ENCODE measurements around the gene TMEM256. TPM values are rescaled to one million over a fixed set of nuclear protein-coding genes. Genes with fewer than 3 reads are reported as not detected.

Gene TMEM256
- total and polyA plus RNA-seq, 2 experiments from 2014 or later = 40.1 to 59.3 TPM

GRCh38 chr17:7391307-7391706 is 12.6 kb downstream of the TMEM256 start:
- no peak overlapping the region for H3K9ac ChIP-seq
- in situ Hi-C loops (cut with MboI) = no loop called here
- no peak overlapping the region for H3K4me2 ChIP-seq (ENCODE audit: unreplicated experiment)
- peaks cover 4% of the 10 kb centered on the region; the same call in 1 of the 2 replicates for H3K36me3 ChIP-seq (ENCODE audit: low read depth)
- H4K20me1 ChIP-seq (ENCODE audit: insufficient read depth) = no peaks in the 10 kb centered on the region
- H3K4me3 ChIP-seq = no peak overlapping the region
- no peak overlapping the region for H3K27ac ChIP-seq
- 0 out of 2 replicates have a peak, but pooled peaks cover 6% of the 10 kb centered on the region for H3F3A ChIP-seq (ENCODE audit: insufficient read depth)
- TF ChIP-seq EZH2 (IDR thresholded peaks at IDR 0.05; ENCODE audit: insufficient read depth, poor library complexity, severe bottlenecking) (no peak), EZH2phosphoT487 (IDR thresholded peaks at IDR 0.05; ENCODE audit: insufficient read depth, low read depth) (no peak)
- H3K9me3 ChIP-seq (ENCODE audit: low read depth) = no peaks in the 10 kb centered on the region
- no peak for DNase-seq
- H3K27me3 ChIP-seq (replicated peaks; ENCODE audit: insufficient read depth) = no peaks in the 10 kb centered on the region
- peaks cover 4% of the 10 kb centered on the region; the same call in 1 of the 2 replicates for H3K4me1 ChIP-seq (ENCODE audit: insufficient read depth)
- H3K9me2 ChIP-seq (ENCODE audit: insufficient read depth) = no peaks in the 10 kb centered on the region
- H3K79me2 ChIP-seq (ENCODE audit: insufficient read depth) = peaks cover 22% of the 10 kb centered on the region
- H2AFZ ChIP-seq = no peak overlapping the region
- 89 to 96% methylated on average over 2 of the region's 2 CpGs for WGBS, 2 experiments (ENCODE audit: low coverage in 1 of 2, low lambda C conversion rate in 2 of 2, missing lambda C conversion rate in 2 of 2)

- no peaks in the 10 kb centered on the region for H3K27me3 ChIP-seq (replicated peaks; ENCODE audit: insufficient read depth)
- peaks cover 3% of the 10 kb centered on the region; the same call in 1 of the 2 replicates for H3K4me1 ChIP-seq (ENCODE audit: insufficient read depth)
- no peaks in the 10 kb centered on the region for H3K9me3 ChIP-seq (ENCODE audit: low read depth)
- no peak overlapping the region for H3K27ac ChIP-seq
- peaks cover 4% of the 10 kb centered on the region; the same call in 1 of the 2 replicates for H3K36me3 ChIP-seq (ENCODE audit: low read depth)
- no peaks in the 10 kb centered on the region for H4K20me1 ChIP-seq (ENCODE audit: insufficient read depth)
- no peak overlapping the region for H3K4me3 ChIP-seq
- no peak overlapping the region for H3K4me2 ChIP-seq (ENCODE audit: unreplicated experiment)
- in situ Hi-C loops (cut with MboI) = no loop called here
- TF ChIP-seq EZH2phosphoT487 (IDR thresholded peaks at IDR 0.05; ENCODE audit: insufficient read depth, low read depth) (no peak), EZH2 (IDR thresholded peaks at IDR 0.05; ENCODE audit: insufficient read depth, poor library complexity, severe bottlenecking) (no peak)
- no peaks in the 10 kb centered on the region for H3F3A ChIP-seq (ENCODE audit: insufficient read depth)
- no peak for DNase-seq
- peaks cover 22% of the 10 kb centered on the region for H3K79me2 ChIP-seq (ENCODE audit: insufficient read depth)
- no peaks in the 10 kb centered on the region for H3K9me2 ChIP-seq (ENCODE audit: insufficient read depth)
- no peak overlapping the region for H2AFZ ChIP-seq
- no peak overlapping the region for H3K9ac ChIP-seq
- 83 to 92% methylated on average over 17 to 19 of the region's 19 CpGs for WGBS, 2 experiments (ENCODE audit: low coverage in 1 of 2, low lambda C conversion rate in 2 of 2, missing lambda C conversion rate in 2 of 2)
Observed at GRCh38 chr17:7389924-7390910, 13.7 kb downstream of the TMEM256 start.

- H3K79me2 ChIP-seq (ENCODE audit: insufficient read depth) = peaks cover 19% of the 10 kb centered on the region
- peaks cover 4% of the 10 kb centered on the region; the same call in 1 of the 2 replicates for H3K36me3 ChIP-seq (ENCODE audit: low read depth)
- H3K9me3 ChIP-seq (ENCODE audit: low read depth) = no peaks in the 10 kb centered on the region
- no peak overlapping the region for H2AFZ ChIP-seq
- no peaks in the 10 kb centered on the region for H4K20me1 ChIP-seq (ENCODE audit: insufficient read depth)
- TF ChIP-seq EZH2phosphoT487 (IDR thresholded peaks at IDR 0.05; ENCODE audit: insufficient read depth, low read depth) (no peak), EZH2 (IDR thresholded peaks at IDR 0.05; ENCODE audit: insufficient read depth, poor library complexity, severe bottlenecking) (no peak)
- in situ Hi-C loops (cut with MboI) = no loop called here
- H3K27me3 ChIP-seq (replicated peaks; ENCODE audit: insufficient read depth) = no peaks in the 10 kb centered on the region
- H3K4me1 ChIP-seq (ENCODE audit: insufficient read depth) = no peaks in the 10 kb centered on the region
- H3K9me2 ChIP-seq (ENCODE audit: insufficient read depth) = no peaks in the 10 kb centered on the region
- H3K4me3 ChIP-seq = no peak overlapping the region
- 94 to 97% methylated on average over 10 of the region's 10 CpGs for WGBS, 2 experiments (ENCODE audit: low coverage in 1 of 2, low lambda C conversion rate in 2 of 2, missing lambda C conversion rate in 2 of 2)
- no peak overlapping the region for H3K9ac ChIP-seq
- no peak overlapping the region for H3K4me2 ChIP-seq (ENCODE audit: unreplicated experiment)
- no peaks in the 10 kb centered on the region for H3F3A ChIP-seq (ENCODE audit: insufficient read depth)
- DNase-seq = no peak
- H3K27ac ChIP-seq = no peak overlapping the region
Observed at GRCh38 chr17:7388856-7389255, 15.0 kb downstream of the TMEM256 start.

GRCh38 chr17:7384489-7385081 is 19.3 kb downstream of the TMEM256 start:
- H3K27me3 ChIP-seq (replicated peaks; ENCODE audit: insufficient read depth) = no peaks in the 10 kb centered on the region
- no peaks in the 10 kb centered on the region for H4K20me1 ChIP-seq (ENCODE audit: insufficient read depth)
- H3F3A ChIP-seq (ENCODE audit: insufficient read depth) = no peaks in the 10 kb centered on the region
- H3K79me2 ChIP-seq (ENCODE audit: insufficient read depth) = no peaks in the 10 kb centered on the region
- in situ Hi-C loops (cut with MboI) = no loop called here
- H3K27ac ChIP-seq = no peak overlapping the region
- TF ChIP-seq EZH2 (IDR thresholded peaks at IDR 0.05; ENCODE audit: insufficient read depth, poor library complexity, severe bottlenecking) = no peak
- no peak for TF ChIP-seq EZH2phosphoT487 (IDR thresholded peaks at IDR 0.05; ENCODE audit: insufficient read depth, low read depth)
- no peaks in the 10 kb centered on the region for H3K9me3 ChIP-seq (ENCODE audit: low read depth)
- H3K4me1 ChIP-seq (ENCODE audit: insufficient read depth) = peaks cover 6% of the 10 kb centered on the region
- H3K36me3 ChIP-seq (ENCODE audit: low read depth) = peaks cover 4% of the 10 kb centered on the region; the same call in 1 of the 2 replicates
- H3K9ac ChIP-seq = no peak overlapping the region
- no peak for DNase-seq
- H3K9me2 ChIP-seq (ENCODE audit: insufficient read depth) = no peaks in the 10 kb centered on the region
- 82 to 87% methylated on average over 23 of the region's 23 CpGs for WGBS, 2 experiments (ENCODE audit: low coverage in 1 of 2, low lambda C conversion rate in 2 of 2, missing lambda C conversion rate in 2 of 2)
- no peak overlapping the region for H3K4me3 ChIP-seq
- no peak overlapping the region for H2AFZ ChIP-seq
- no peak overlapping the region for H3K4me2 ChIP-seq (ENCODE audit: unreplicated experiment)
